Measurements from ENCODE around the gene ADCY2.

GRCh38 chr5:7586480-7586879 lies 190.5 kb downstream of the ADCY2 start:
- no peak for TF ChIP-seq POLR2A (IDR thresholded peaks at IDR 0.05; ENCODE audit: low read depth)
- TF ChIP-seq POLR2AphosphoS5 (IDR thresholded peaks at IDR 0.05): no peak
- TF ChIP-seq CTCF (IDR thresholded peaks at IDR 0.05): no peak
